Gastroesophageal sphincter (tissue), 3 donors: ENCODE measurements around the gene YDJC.

Source experiments
- CTCF ChIP-seq, 4 experiments: fragments of 200-600 bp in 2 of 4; fragments of 450-650 bp in 2 of 4; sonication (generic) in 1 of 4; IDR thresholded peaks; one replicate each; pipeline ENCODE4 v1.5.1; 2017 to 2019; ENCODE audit warnings: antibody characterized with exemption in 4 of 4, mild to moderate bottlenecking in 2 of 4, moderate library complexity in 2 of 4
- EP300 ChIP-seq: sonication (generic); formaldehyde crosslinking; IDR thresholded peaks from one replicate; pipeline ENCODE4 v1.6.1; 2017; ENCODE audit warnings: antibody characterized with exemption, mild to moderate bottlenecking
- POLR2A ChIP-seq, 2 donors: fragments of 450-650 bp; IDR thresholded peaks; one replicate each; pipeline ENCODE4 v1.6.1; 2017; ENCODE audit warnings: antibody characterized with exemption in 2 of 2, mild to moderate bottlenecking in 2 of 2, moderate library complexity in 1 of 2

- TF ChIP-seq CTCF (IDR thresholded peaks at IDR 0.05) = no peak
- no peak for TF ChIP-seq POLR2A (IDR thresholded peaks at IDR 0.05)
- TF ChIP-seq EP300 = no peak
Observed at GRCh38 chr22:21623648-21623970, 6.2 kb downstream of the YDJC start.
